ENCODE measurements around the gene CRIP3.

The CRIP3 gene

GRCh38 chr6:43296780-43297497 lies 11.7 kb downstream of the CRIP3 start:
- Histone ChIP-seq H3K36me3 (ENCODE audit: control insufficient read depth, insufficient read depth, low read length, severe bottlenecking) (no peaks in the 10 kb centered on the region), H3K9ac (ENCODE audit: low read length) (no peak overlapping the region), H3K27me3 (replicated peaks; ENCODE audit: control insufficient read depth, insufficient read depth, low read length) (peaks cover 55% of the 10 kb centered on the region), H3K4me3 (ENCODE audit: low read length) (no peak overlapping the region), H3K4me1 (ENCODE audit: control insufficient read depth, insufficient read depth, low read length) (no peaks in the 10 kb centered on the region), H3K9me3 (ENCODE audit: control insufficient read depth, low read length) (no peaks in the 10 kb centered on the region)
- DNase-seq (ENCODE audit: low read depth): no peak

- no peak for DNase-seq (ENCODE audit: low read depth)
- no peaks in the 10 kb centered on the region for H3K36me3 ChIP-seq (ENCODE audit: control insufficient read depth, insufficient read depth, low read length, severe bottlenecking)
- H3K4me1 ChIP-seq (ENCODE audit: control insufficient read depth, insufficient read depth, low read length): no peaks in the 10 kb centered on the region
- peaks cover 44% of the 10 kb centered on the region for H3K27me3 ChIP-seq (replicated peaks; ENCODE audit: control insufficient read depth, insufficient read depth, low read length)
- H3K9ac ChIP-seq (ENCODE audit: low read length): no peak overlapping the region
- H3K9me3 ChIP-seq (ENCODE audit: control insufficient read depth, low read length): no peaks in the 10 kb centered on the region
- H3K4me3 ChIP-seq (ENCODE audit: low read length): no peak overlapping the region
Observed at GRCh38 chr6:43295456-43295855, 13.2 kb downstream of the CRIP3 start.

- Histone ChIP-seq H3K9me3 (ENCODE audit: control insufficient read depth, low read length) (no peaks in the 10 kb centered on the region), H3K36me3 (ENCODE audit: control insufficient read depth, insufficient read depth, low read length, severe bottlenecking) (no peaks in the 10 kb centered on the region), H3K9ac (ENCODE audit: low read length) (no peak overlapping the region), H3K4me3 (ENCODE audit: low read length) (no peak overlapping the region), H3K27me3 (replicated peaks; ENCODE audit: control insufficient read depth, insufficient read depth, low read length) (peaks cover 38% of the 10 kb centered on the region), H3K4me1 (ENCODE audit: control insufficient read depth, insufficient read depth, low read length) (no peaks in the 10 kb centered on the region)
- no peak for DNase-seq (ENCODE audit: low read depth)
Observed at GRCh38 chr6:43294536-43294935, 14.1 kb downstream of the CRIP3 start.

- H3K36me3 ChIP-seq (ENCODE audit: control insufficient read depth, insufficient read depth, low read length, severe bottlenecking): no peaks in the 10 kb centered on the region
- peaks cover 31% of the 10 kb centered on the region for H3K27me3 ChIP-seq (replicated peaks; ENCODE audit: control insufficient read depth, insufficient read depth, low read length)
- H3K9ac ChIP-seq (ENCODE audit: low read length): no peak overlapping the region
- DNase-seq (ENCODE audit: low read depth): no peak
- H3K4me3 ChIP-seq (ENCODE audit: low read length): no peak overlapping the region
- H3K4me1 ChIP-seq (ENCODE audit: control insufficient read depth, insufficient read depth, low read length): no peaks in the 10 kb centered on the region
- no peaks in the 10 kb centered on the region for H3K9me3 ChIP-seq (ENCODE audit: control insufficient read depth, low read length)
Observed at GRCh38 chr6:43293698-43294097, 14.9 kb downstream of the CRIP3 start.

GRCh38 chr6:43292763-43293318 lies 15.8 kb downstream of the CRIP3 start:
- H3K9me3 ChIP-seq (ENCODE audit: control insufficient read depth, low read length): no peaks in the 10 kb centered on the region
- no peak for DNase-seq (ENCODE audit: low read depth)
- H3K4me1 ChIP-seq (ENCODE audit: control insufficient read depth, insufficient read depth, low read length): no peaks in the 10 kb centered on the region

GRCh38 chr6:43292341-43292740 lies 16.3 kb downstream of the CRIP3 start:
- Histone ChIP-seq H3K9me3 (ENCODE audit: control insufficient read depth, low read length) (no peaks in the 10 kb centered on the region), H3K4me1 (ENCODE audit: control insufficient read depth, insufficient read depth, low read length) (no peaks in the 10 kb centered on the region), H3K9ac (ENCODE audit: low read length) (no peak overlapping the region), H3K36me3 (ENCODE audit: control insufficient read depth, insufficient read depth, low read length, severe bottlenecking) (no peaks in the 10 kb centered on the region), H3K27me3 (replicated peaks; ENCODE audit: control insufficient read depth, insufficient read depth, low read length) (peaks cover 28% of the 10 kb centered on the region), H3K4me3 (ENCODE audit: low read length) (no peak overlapping the region)
- no peak for DNase-seq (ENCODE audit: low read depth)

More at GRCh38 chr6:43292763-43293318, 15.8 kb downstream of the CRIP3 start:
- H3K27me3 ChIP-seq (replicated peaks; ENCODE audit: control insufficient read depth, insufficient read depth, low read length): peaks cover 28% of the 10 kb centered on the region
- H3K4me3 ChIP-seq (ENCODE audit: low read length): no peak overlapping the region
- H3K36me3 ChIP-seq (ENCODE audit: control insufficient read depth, insufficient read depth, low read length, severe bottlenecking): no peaks in the 10 kb centered on the region
- H3K9ac ChIP-seq (ENCODE audit: low read length): no peak overlapping the region

- no peak for DNase-seq (ENCODE audit: low read depth)
- Histone ChIP-seq H3K4me1 (ENCODE audit: control insufficient read depth, insufficient read depth, low read length) (no peaks in the 10 kb centered on the region), H3K9me3 (ENCODE audit: control insufficient read depth, low read length) (no peaks in the 10 kb centered on the region), H3K36me3 (ENCODE audit: control insufficient read depth, insufficient read depth, low read length, severe bottlenecking) (no peaks in the 10 kb centered on the region), H3K9ac (ENCODE audit: low read length) (no peak overlapping the region), H3K4me3 (ENCODE audit: low read length) (no peak overlapping the region), H3K27me3 (replicated peaks; ENCODE audit: control insufficient read depth, insufficient read depth, low read length) (peaks cover 24% of the 10 kb centered on the region)
Observed at GRCh38 chr6:43291708-43292107, 16.9 kb downstream of the CRIP3 start.

- Histone ChIP-seq H3K4me1 (ENCODE audit: control insufficient read depth, insufficient read depth, low read length) (no peaks in the 10 kb centered on the region), H3K36me3 (ENCODE audit: control insufficient read depth, insufficient read depth, low read length, severe bottlenecking) (no peaks in the 10 kb centered on the region), H3K9me3 (ENCODE audit: control insufficient read depth, low read length) (no peaks in the 10 kb centered on the region), H3K4me3 (ENCODE audit: low read length) (no peak overlapping the region), H3K9ac (ENCODE audit: low read length) (no peak overlapping the region), H3K27me3 (replicated peaks; ENCODE audit: control insufficient read depth, insufficient read depth, low read length) (peaks cover 28% of the 10 kb centered on the region)
- no peak for DNase-seq (ENCODE audit: low read depth)
Observed at GRCh38 chr6:43290905-43291355, 17.7 kb downstream of the CRIP3 start.

GRCh38 chr6:43290339-43290904 lies 18.2 kb downstream of the CRIP3 start:
- H3K9me3 ChIP-seq (ENCODE audit: control insufficient read depth, low read length): no peaks in the 10 kb centered on the region
- H3K4me3 ChIP-seq (ENCODE audit: low read length): no peak overlapping the region
- no peak overlapping the region for H3K9ac ChIP-seq (ENCODE audit: low read length)
- H3K27me3 ChIP-seq (replicated peaks; ENCODE audit: control insufficient read depth, insufficient read depth, low read length): peaks cover 30% of the 10 kb centered on the region
- DNase-seq (ENCODE audit: low read depth): no peak
- no peaks in the 10 kb centered on the region for H3K36me3 ChIP-seq (ENCODE audit: control insufficient read depth, insufficient read depth, low read length, severe bottlenecking)
- H3K4me1 ChIP-seq (ENCODE audit: control insufficient read depth, insufficient read depth, low read length): no peaks in the 10 kb centered on the region

- Histone ChIP-seq H3K4me3 (ENCODE audit: low read length) (no peak overlapping the region), H3K9me3 (ENCODE audit: control insufficient read depth, low read length) (no peaks in the 10 kb centered on the region), H3K4me1 (ENCODE audit: control insufficient read depth, insufficient read depth, low read length) (no peaks in the 10 kb centered on the region), H3K27me3 (replicated peaks; ENCODE audit: control insufficient read depth, insufficient read depth, low read length) (peaks cover 22% of the 10 kb centered on the region), H3K36me3 (ENCODE audit: control insufficient read depth, insufficient read depth, low read length, severe bottlenecking) (no peaks in the 10 kb centered on the region), H3K9ac (ENCODE audit: low read length) (no peak overlapping the region)
- no peak for DNase-seq (ENCODE audit: low read depth)
Observed at GRCh38 chr6:43287717-43288679, 20.6 kb downstream of the CRIP3 start.
